ENCODE measurements around the gene NRG3.

DNA sequence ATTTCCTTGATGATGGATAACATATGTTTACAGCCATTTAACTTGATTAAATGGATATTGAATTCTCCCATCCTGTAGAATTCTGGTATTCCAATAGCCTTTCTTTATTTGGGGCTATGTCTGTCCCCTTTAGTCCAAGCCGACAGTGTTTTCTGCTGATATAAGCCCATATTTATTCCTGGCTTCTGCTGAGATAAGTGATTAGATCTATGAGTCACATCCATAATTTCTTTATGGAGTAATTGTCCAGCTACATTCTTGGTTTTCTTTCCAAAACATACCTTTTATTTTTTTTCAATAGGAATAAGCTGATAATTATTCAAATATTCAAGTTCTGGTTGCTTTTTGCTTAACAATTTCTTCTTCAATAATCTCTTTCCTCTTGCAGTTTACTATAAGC is 106.7 kb downstream of the NRG3 start:
- TF ChIP-seq CTCF (IDR thresholded peaks at IDR 0.05) (no peak), POLR2A (IDR thresholded peaks at IDR 0.05) (no peak)

All from testis (tissue), 2 donors.